Measurements from ENCODE around the gene CSF2RB.

CSF2RB gene

DNA sequence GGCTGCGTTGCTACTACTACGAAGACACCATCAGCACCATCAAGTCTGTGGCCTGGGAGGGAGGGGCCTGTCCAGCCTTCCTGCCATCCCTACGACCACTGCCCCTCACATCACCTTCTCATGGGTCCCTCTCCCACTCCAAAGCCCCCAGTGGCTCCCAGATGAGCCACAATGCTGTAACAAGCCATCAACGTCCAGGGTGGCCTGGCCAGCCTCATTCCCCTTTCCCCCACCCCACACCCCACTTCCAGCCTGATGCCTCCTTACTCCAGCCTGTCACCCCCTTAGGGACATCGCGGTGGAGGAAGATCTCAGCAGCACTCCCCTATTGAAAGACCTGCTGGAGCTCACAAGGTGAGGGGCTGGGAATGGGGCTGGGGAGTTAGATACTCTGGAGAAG lies 37.7 kb upstream of the CSF2RB start:
- no peak for TF ChIP-seq FOXP2 (optimal IDR thresholded peaks at IDR 0.05; ENCODE audit: borderline replicate concordance, extremely low read depth, extremely low read length, insufficient read depth)
- TF ChIP-seq SIN3A (IDR thresholded peaks at IDR 0.05; ENCODE audit: borderline replicate concordance, insufficient read depth, low read length), result no peak
- TF ChIP-seq, protein P1, sequence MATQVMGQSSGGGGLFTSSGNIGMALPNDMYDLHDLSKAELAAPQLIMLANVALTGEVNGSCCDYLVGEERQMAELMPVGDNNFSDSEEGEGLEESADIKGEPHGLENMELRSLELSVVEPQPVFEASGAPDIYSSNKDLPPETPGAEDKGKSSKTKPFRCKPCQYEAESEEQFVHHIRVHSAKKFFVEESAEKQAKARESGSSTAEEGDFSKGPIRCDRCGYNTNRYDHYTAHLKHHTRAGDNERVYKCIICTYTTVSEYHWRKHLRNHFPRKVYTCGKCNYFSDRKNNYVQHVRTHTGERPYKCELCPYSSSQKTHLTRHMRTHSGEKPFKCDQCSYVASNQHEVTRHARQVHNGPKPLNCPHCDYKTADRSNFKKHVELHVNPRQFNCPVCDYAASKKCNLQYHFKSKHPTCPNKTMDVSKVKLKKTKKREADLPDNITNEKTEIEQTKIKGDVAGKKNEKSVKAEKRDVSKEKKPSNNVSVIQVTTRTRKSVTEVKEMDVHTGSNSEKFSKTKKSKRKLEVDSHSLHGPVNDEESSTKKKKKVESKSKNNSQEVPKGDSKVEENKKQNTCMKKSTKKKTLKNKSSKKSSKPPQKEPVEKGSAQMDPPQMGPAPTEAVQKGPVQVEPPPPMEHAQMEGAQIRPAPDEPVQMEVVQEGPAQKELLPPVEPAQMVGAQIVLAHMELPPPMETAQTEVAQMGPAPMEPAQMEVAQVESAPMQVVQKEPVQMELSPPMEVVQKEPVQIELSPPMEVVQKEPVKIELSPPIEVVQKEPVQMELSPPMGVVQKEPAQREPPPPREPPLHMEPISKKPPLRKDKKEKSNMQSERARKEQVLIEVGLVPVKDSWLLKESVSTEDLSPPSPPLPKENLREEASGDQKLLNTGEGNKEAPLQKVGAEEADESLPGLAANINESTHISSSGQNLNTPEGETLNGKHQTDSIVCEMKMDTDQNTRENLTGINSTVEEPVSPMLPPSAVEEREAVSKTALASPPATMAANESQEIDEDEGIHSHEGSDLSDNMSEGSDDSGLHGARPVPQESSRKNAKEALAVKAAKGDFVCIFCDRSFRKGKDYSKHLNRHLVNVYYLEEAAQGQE (IDR thresholded peaks at IDR 0.05; ENCODE audit: insufficient read depth in 1 of 2, low read depth in 2 of 2, low read length in 2 of 2), result no peak
- TF ChIP-seq POLR2AphosphoS5 (IDR thresholded peaks at IDR 0.05; ENCODE audit: low read depth, low read length), result no peak
- no peak for TF ChIP-seq TAF1 (IDR thresholded peaks at IDR 0.05; ENCODE audit: borderline replicate concordance, insufficient read depth, low read length)

DNA sequence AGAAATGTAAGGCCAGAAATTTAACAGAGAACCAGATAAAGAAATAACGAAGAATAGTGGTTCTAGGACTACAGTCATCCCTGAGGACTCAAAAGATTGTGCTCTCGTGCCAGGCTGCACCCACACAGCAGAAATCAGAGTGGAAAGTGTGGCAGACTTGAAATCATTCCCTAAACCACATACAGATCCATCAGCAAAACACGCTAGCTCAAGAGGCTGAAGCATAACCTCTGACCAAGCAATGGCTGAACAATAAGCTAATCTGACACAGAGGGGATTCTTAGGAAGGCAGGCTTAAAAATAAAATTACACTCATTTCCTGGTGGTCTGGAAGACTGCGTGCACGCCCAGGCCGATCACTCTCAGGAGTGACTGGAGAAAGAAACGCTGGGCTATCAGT lies 33.7 kb upstream of the CSF2RB start:
- TF ChIP-seq, protein P1 (IDR thresholded peaks at IDR 0.05; ENCODE audit: insufficient read depth in 1 of 2, low read depth in 2 of 2, low read length in 2 of 2), result no peak
- TF ChIP-seq POLR2AphosphoS5 (IDR thresholded peaks at IDR 0.05; ENCODE audit: low read depth, low read length) (no peak), SIN3A (IDR thresholded peaks at IDR 0.05; ENCODE audit: borderline replicate concordance, insufficient read depth, low read length) (no peak), TAF1 (IDR thresholded peaks at IDR 0.05; ENCODE audit: borderline replicate concordance, insufficient read depth, low read length) (no peak), FOXP2 (optimal IDR thresholded peaks at IDR 0.05; ENCODE audit: borderline replicate concordance, extremely low read depth, extremely low read length, insufficient read depth) (no peak)

GRCh38 chr22:36881504-36882245 lies 31.8 kb upstream of the CSF2RB start:
- TF ChIP-seq SIN3A (IDR thresholded peaks at IDR 0.05; ENCODE audit: borderline replicate concordance, insufficient read depth, low read length), result no peak
- TF ChIP-seq FOXP2 (optimal IDR thresholded peaks at IDR 0.05; ENCODE audit: borderline replicate concordance, extremely low read depth, extremely low read length, insufficient read depth), result no peak
- TF ChIP-seq, protein P1 (IDR thresholded peaks at IDR 0.05; ENCODE audit: insufficient read depth in 1 of 2, low read depth in 2 of 2, low read length in 2 of 2), result no peak
- TF ChIP-seq POLR2AphosphoS5 (IDR thresholded peaks at IDR 0.05; ENCODE audit: low read depth, low read length), result no peak
- TF ChIP-seq TAF1 (IDR thresholded peaks at IDR 0.05; ENCODE audit: borderline replicate concordance, insufficient read depth, low read length), result no peak

GRCh38 chr22:36884349-36885158 lies 28.9 kb upstream of the CSF2RB start:
- TF ChIP-seq FOXP2 (optimal IDR thresholded peaks at IDR 0.05; ENCODE audit: borderline replicate concordance, extremely low read depth, extremely low read length, insufficient read depth), result no peak
- no peak for TF ChIP-seq POLR2AphosphoS5 (IDR thresholded peaks at IDR 0.05; ENCODE audit: low read depth, low read length)
- TF ChIP-seq, protein P1 (IDR thresholded peaks at IDR 0.05; ENCODE audit: insufficient read depth in 1 of 2, low read depth in 2 of 2, low read length in 2 of 2), result no peak
- TF ChIP-seq TAF1 (IDR thresholded peaks at IDR 0.05; ENCODE audit: borderline replicate concordance, insufficient read depth, low read length), result no peak
- no peak for TF ChIP-seq SIN3A (IDR thresholded peaks at IDR 0.05; ENCODE audit: borderline replicate concordance, insufficient read depth, low read length)
